GM19025 (cell line): ENCODE data around the gene LRRN2.
"Not testable (repeated sequence)": the region's sequence is repeated elsewhere in the genome, so short reads cannot be mapped to it uniquely, and the experiment has no call there.

Experiments
- ATAC-seq: cut with Tn5 transposase; IDR thresholded peaks from one replicate; pipeline ENCODE4 v1.9.1; 2021; ENCODE audit warnings: mild to moderate bottlenecking, low read depth, moderate library complexity; ENCODE audit not compliant: unreplicated experiment

Gene LRRN2

GRCh38 chr1:204692841-204693356, 7.4 kb upstream of the LRRN2 start:
- no peak for ATAC-seq

GRCh38 chr1:204692325-204692840, 6.8 kb upstream of the LRRN2 start:
- no peak for ATAC-seq

DNA sequence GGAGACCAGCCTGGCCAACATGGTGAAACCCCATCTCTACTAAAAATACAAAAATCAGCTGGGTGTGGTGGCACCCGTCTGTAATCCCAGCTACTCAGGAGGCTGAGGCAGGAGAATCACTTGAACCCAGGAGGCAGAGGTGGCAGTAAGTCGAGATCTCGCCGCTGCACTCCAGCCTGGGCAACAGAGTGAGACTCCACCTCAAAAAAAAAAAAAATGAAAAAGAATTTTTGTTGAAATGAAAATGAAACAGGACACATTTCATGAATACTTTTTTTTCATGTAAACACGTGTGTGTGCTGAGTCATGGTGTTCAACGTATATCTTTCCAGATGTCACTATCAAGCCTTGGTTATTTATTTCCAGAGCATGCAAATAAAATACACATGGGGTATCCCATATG, 5.8 kb upstream of the LRRN2 start:
- ATAC-seq = not testable (repeated sequence)

DNA sequence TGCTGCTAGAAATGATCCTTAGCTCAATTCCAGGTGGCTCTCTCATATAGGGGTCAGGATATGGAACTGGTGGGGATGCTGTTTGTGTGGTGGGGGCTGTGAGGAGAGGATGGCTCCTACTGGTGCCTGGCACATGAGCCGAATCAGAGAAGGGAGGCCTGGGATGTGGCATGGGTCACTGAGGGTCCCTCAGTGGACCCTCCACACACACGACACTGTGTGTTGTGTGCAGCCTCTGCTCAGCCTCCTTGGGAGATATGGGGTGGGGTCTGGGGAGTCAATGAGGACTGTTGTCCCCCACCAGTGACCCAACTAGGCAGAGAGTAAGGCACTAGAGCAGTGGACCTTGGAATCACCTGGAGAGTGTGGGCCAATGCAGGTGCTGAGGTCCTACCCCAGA, 3.2 kb upstream of the LRRN2 start:
- ATAC-seq = no peak

GRCh38 chr1:204688007-204688406, 2.5 kb upstream of the LRRN2 start:
- ATAC-seq = no peak

GRCh38 chr1:204684571-204685235, 835 bp downstream of the LRRN2 start:
- no peak for ATAC-seq

DNA sequence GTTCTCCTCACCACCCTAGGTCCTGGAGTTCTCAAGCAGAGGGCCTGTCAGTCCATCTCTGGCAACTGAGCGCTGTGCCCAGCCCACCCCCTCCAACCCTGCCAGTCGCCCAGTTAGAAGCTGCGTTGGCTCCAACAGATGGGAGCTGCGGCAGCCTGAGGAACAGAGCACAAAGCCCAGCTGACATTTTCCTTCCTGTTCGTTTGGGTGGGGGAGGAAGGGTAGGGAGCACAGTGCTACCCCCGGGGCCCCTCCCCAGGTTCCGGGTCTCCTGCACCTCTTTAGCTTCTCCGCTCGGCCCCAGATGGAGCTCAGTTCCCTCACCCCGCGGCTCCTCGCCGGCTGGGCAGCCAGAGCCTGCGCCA, 1.4 kb downstream of the LRRN2 start:
- ATAC-seq = no peak

DNA sequence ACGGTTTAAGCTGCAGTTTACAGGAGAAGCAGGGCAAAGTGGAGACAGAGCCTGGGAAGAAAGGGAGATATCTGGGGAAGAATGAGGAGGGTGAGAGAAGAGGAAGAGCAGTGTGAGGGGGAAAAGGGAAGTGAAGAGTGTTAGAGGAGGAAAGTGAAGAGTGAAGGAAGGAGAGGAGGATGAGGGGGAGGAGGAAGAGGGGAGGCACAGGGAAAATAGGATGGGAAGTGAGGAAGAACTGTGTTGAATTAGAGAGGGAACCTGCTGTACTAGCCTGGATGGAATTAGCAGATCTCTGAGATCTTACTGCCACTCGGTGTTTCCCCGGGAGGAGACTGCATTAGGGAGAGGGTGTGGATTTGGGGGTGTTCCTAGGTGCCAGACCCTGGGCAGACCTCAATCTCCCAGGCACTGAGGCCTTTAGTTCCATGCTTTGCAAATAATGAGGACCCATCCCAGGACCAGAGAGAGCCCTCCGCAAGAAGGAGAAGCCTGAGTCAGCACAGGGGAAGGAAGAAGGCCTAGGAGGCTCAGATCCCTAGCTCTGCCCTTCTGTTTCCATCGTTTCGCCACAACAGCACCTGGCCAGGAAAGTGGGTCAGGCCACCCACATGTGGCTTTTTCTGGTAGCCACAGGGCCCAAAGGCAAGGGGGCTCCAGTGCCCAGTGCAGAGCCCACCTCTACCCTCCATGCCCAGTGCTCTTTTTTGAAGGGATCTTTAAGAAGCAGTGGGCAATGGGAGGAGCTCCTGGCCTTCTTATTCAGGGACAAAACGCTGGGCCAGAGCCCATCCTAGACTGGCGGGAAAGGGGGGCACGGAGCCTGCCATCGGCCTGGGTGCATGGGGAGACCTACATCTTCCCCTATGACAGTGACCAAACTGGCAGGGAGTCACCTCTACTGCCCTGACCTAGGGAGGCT, 2.0 kb downstream of the LRRN2 start:
- no peak for ATAC-seq

DNA sequence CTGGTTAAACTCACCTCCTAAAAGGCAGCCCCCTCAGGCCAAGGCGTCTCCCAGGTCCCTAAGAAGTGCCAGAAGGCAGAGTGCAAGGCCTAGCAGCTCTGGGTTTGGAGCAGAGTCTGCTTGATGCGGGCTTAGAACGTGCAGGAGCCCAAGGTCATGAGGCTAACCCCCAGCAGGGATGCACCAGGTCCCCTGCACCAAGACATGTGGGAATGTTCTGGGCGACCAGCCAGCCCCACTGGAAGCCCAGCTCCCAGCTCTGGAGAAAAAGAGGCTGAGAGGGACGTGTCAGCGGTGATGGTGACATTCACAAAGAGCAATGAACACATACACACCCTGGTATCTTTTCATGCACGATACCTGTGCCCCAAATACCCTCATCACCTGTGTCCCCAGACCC, 5.1 kb downstream of the LRRN2 start:
- ATAC-seq = no peak

- ATAC-seq = no peak
These were observed 5.5 kb downstream of the LRRN2 start for GRCh38 chr1:204680051-204680450.

DNA sequence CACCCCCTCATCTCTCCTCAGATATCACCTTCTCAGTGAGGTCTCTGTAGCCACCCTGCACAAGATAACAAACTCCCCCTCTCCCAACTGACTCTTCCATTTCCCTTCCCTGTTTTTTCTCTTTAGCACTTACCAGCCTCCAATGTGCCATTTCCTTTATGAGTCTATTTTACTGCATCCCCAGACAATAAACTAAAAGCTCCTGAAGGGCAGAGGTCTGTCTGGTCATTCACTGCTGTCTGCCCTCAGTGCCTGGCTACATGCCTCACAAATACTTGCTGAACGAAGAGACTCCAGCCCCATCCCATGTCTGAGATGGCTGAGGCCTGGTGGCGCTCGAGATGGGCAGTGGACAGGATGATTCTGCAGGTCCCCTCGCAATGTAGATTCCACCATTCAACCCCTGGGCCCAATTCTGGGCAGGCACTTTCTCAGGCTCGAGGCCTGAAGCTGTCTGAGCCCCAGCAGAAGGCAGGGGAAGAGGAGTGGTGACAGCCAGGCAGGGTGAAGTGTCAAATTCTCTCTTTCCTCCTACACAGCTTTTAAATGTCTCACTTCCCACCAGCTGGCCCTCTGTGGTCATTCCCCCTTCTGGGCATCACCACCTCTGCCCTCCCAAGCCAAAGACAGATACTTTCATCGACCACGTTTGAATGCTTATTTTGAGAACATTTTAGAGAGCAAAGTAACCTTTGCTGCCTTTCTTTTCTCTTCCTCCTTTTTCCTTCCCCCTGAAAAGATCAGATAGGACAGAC, 6.6 kb downstream of the LRRN2 start:
- ATAC-seq = no peak

GRCh38 chr1:204677864-204678263, 7.7 kb downstream of the LRRN2 start:
- no peak for ATAC-seq

DNA sequence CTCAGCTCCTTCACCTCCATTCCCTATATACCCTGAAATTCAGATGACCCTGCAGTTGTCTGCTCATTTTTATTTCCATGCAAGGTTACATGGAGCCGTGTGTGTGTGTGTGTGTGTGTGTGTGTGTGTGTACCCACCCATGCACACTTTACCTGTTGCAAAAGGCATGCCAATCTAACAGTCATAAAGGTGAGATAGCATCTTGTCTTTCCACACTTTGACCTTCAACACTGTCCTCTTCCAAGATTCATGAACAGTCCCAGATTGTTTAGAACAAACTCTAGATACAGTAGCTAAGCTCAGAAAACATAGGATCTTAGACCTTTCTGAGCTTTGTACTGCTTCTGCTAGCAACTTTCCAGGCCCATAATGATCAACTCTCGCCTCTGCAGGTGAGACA, 9.5 kb downstream of the LRRN2 start:
- ATAC-seq = no peak

GRCh38 chr1:204673909-204674649, 11.5 kb downstream of the LRRN2 start:
- ATAC-seq = no peak

GRCh38 chr1:204673209-204673608, 12.3 kb downstream of the LRRN2 start:
- no peak for ATAC-seq

DNA sequence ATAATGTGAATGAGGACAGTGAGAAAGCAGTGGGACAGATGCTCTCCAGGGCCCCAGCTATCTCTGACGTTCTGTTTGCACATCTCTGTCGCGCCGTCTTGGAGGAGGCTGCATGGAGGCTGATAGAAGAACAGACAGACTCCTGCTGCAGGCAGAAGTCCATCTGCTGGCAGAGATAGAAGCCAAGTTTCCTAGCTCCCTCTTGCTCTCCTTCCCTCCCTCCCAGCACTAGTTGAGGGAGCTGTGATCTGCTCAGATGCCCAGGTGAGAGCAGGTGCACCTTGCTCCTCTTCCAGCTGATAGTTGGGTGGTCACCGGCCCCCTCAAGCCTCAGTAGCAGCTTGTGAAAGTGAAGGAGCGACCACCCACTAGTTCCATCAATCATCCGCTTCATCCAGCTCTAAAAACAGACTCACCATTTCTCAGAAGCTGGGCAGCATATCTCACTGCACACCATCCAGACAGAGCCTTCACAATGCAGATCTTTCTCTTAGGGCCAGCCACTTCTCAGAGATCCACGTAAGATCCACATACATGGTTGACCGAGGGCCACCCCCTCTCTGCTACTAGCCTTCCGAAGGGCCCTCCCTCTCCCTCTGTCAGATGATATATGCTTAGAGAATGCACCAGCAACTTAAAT, 12.9 kb downstream of the LRRN2 start:
- no peak for ATAC-seq

- ATAC-seq = no peak
These were observed 13.5 kb downstream of the LRRN2 start for GRCh38 chr1:204672069-204672468.

GRCh38 chr1:204670152-204670927, 15.2 kb downstream of the LRRN2 start:
- no peak for ATAC-seq

DNA sequence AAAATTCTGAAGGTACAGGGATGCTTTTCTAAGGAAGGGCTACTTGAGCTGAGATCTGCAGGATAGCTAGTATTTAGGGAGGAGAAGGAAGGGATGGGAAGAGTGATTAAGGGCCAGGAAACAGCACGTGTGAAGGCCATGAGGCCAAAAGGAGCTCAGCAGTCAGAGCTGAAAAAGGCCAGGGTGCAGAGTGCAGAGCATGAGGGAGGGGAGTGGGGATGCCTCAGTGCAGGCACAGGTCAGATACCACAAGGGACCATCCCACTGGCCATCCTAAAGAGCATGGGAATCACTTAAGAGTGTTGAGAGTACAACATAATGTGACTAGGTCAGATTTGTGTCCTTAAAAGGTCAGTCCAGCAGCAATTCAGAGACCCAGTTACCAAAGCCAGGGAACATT, 16.0 kb downstream of the LRRN2 start:
- ATAC-seq = no peak
